Stimulated activated CD4-positive, alpha-beta T cell treated with anti-CD3 and anti-CD28 coated beads, Interleukin-4, amount 100 ng/mL, for 24 hours (primary cell): ENCODE data around the gene GMPR.

Experiments
- DNase-seq: peaks from one replicate; pipeline ENCODE4 v3.0.0-alpha.2; 2020

Gene GMPR

DNA sequence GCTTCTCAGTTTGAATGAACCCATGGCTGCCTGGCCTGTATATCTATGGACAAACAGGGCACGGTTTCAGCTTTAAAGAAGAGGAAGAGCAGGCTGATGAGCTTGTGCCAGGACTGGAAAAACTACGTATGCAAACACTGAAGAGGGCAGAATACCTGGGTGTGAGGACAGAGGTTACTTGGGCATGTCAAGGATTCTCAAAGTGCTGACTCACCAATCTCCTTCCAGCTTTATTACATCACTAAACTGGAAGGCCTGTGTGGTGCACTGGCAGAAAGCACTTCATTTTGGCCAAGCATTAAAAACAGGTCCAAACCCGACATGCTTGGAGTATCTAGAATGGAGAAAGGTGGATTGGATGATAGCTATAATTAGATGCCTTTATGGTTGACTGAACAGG is 95.2 kb downstream of the GMPR start:
- DNase-seq, result no peak

GRCh38 chr6:16334671-16335070 is 96.3 kb downstream of the GMPR start:
- no peak for DNase-seq

- no peak for DNase-seq
Observed at GRCh38 chr6:16335176-16335575, 96.8 kb downstream of the GMPR start.

GRCh38 chr6:16336056-16336818 is 97.8 kb downstream of the GMPR start:
- DNase-seq, result no peak

GRCh38 chr6:16336911-16337294 is 98.5 kb downstream of the GMPR start:
- no peak for DNase-seq

DNA sequence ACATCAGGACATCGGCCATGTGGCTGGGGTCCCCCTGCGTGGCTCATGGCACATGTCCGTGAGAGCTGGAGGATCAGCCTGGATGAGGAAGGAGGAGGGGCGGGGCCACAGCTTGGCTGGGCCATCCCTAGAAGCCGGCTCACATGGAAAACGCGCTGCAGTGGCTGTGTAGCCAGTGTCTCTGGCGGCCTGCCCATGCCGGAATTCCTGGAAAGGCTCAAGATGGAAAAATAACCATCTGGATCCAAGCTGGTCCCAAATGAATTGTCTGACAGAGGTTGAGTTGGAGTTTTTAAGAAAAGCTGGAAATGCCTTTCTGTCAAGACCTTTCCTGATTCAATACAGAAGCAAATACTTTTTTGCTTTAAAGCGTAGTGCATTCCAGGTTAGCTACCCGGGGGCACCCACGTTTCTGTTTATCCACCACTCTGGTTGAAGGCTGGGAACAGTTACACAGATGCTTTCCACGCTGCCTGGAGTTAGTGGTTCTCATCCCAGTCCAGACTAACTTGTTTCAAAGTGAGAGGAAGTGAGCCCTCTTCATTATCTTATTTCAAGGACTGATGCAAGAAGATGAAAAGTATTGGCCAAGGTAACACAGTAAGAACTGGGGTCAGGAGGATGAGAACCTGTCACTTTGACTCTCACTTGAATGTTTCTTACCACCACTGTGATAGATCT is 99.0 kb downstream of the GMPR start:
- DNase-seq, result no peak

GRCh38 chr6:16338577-16339264 is 100.3 kb downstream of the GMPR start:
- no peak for DNase-seq

- no peak for DNase-seq
Observed at GRCh38 chr6:16339265-16339587, 100.8 kb downstream of the GMPR start.

DNA sequence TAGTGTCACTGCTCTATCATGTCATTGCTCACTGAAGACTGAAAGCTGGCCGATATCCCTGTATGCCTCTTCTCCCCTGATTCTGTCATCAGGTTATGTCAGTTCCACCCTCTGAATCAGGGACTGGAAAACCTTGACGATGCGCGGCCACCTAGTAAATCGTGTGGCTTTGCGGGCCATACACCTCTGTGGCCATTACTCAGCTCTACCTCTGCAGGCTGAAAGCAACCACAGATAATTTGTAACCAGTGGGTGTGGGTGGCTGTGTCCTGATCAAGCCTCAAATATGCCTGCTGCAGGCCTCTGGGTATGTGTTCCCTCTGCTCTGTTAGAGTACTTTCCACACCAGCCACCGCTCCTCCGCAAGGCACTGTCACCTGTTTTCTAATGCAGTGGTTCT is 105.2 kb downstream of the GMPR start:
- no peak for DNase-seq

DNA sequence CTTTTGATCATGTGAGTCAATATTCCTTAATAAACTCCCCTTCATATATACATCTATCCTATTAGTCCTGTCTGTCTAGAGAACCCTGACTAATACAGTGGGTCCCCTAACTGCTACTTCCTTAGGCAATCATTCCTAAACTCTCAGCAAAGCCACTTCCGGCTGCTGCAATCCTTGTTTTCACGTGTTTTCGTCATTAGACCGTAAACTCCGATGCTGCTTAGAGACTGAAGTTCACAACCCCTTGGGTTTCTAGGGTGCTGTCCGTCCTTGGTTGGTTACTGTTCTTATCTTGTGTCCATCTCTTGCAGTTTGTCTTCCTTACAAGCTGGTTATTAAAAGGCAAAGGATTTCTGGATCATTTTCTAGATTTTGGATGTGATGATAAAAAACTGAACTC is 106.4 kb downstream of the GMPR start:
- DNase-seq, result no peak
